Skeletal muscle tissue (tissue), 4 donors: ENCODE data around the gene FREM2. TPM values are rescaled to one million over a fixed set of nuclear protein-coding genes. Genes with fewer than 3 reads are reported as not detected.

Experiments
- H3K27ac ChIP-seq: one replicate; pipeline ENCODE4 v1.7.0; 2013; ENCODE audit warnings: mild to moderate bottlenecking, low read depth, low read length, inconsistent platforms
- H3K27me3 ChIP-seq, 3 donors: one replicate each; pipeline ENCODE4 v1.7.0; 2013; ENCODE audit warnings: low read length in 3 of 3; ENCODE audit not compliant: control insufficient read depth in 3 of 3, insufficient read depth in 3 of 3
- H3K36me3 ChIP-seq, 3 donors: one replicate each; pipeline ENCODE4 v1.7.0; 2013; ENCODE audit warnings: low read length in 3 of 3; ENCODE audit not compliant: control insufficient read depth in 3 of 3, insufficient read depth in 3 of 3
- H3K4me1 ChIP-seq, 3 donors: one replicate each; pipeline ENCODE4 v1.7.0; 2013; ENCODE audit warnings: low read length in 3 of 3, mild to moderate bottlenecking in 3 of 3; ENCODE audit not compliant: control insufficient read depth in 3 of 3, insufficient read depth in 3 of 3
- H3K4me3 ChIP-seq, 3 donors: one replicate each; pipeline ENCODE4 v1.7.0; 2013; ENCODE audit warnings: low read length in 3 of 3
- H3K9ac ChIP-seq, 3 donors: one replicate each; pipeline ENCODE4 v1.7.0; 2013; ENCODE audit warnings: low read length in 3 of 3, mild to moderate bottlenecking in 3 of 3, moderate library complexity in 2 of 3, low read depth in 1 of 3
- H3K9me3 ChIP-seq, 3 donors: one replicate each; pipeline ENCODE4 v1.7.0; 2013; ENCODE audit warnings: low read length in 3 of 3; ENCODE audit not compliant: control insufficient read depth in 3 of 3
- total RNA-seq: library from RNA; depleted of rRNA; stranded (reverse); fragments of >200 nt; gene quantifications from one replicate; pipeline ENCODE4 v1.2.3, GENCODE V29; 2014
- donor health status: Osteomylitis.

The FREM2 gene
- total RNA-seq, 1 donor from 2014 or later: 7.8 TPM

DNA sequence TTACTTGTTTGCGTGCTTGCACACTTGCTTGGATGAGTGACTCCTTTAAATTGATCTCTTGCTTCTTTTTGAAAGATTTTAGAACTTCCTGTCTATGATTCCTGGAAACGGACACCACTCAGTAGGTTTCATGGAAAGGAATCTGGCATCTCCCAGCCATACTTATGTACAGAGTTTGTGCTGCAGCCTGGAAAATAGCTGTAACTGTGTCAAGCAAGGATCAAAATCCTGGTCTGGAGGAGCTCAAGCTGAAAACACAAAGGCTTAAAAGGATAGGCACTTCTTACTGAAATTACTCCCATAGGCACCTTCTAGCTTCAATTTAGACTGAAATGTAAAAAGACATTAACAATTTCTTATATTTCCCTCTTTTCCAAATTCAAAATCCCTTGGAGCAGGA lies 1.4 kb upstream of the FREM2 start:
- no peak overlapping the region for H3K27ac ChIP-seq
- no peaks in the 10 kb centered on the region for H3K9me3 ChIP-seq
- peaks cover 0 to 10% (median 0%) of the 10 kb centered on the region in 3 donors for H3K27me3 ChIP-seq
- H3K36me3 ChIP-seq: peaks cover 0 to 6% (median 4%) of the 10 kb centered on the region in 3 donors
- H3K9ac ChIP-seq: peak overlapping the region in 1 of 3 donors; percentile 28
- H3K4me3 ChIP-seq: no peak overlapping the region
- H3K4me1 ChIP-seq: peaks cover 9 to 29% (median 14%) of the 10 kb centered on the region in 3 donors

DNA sequence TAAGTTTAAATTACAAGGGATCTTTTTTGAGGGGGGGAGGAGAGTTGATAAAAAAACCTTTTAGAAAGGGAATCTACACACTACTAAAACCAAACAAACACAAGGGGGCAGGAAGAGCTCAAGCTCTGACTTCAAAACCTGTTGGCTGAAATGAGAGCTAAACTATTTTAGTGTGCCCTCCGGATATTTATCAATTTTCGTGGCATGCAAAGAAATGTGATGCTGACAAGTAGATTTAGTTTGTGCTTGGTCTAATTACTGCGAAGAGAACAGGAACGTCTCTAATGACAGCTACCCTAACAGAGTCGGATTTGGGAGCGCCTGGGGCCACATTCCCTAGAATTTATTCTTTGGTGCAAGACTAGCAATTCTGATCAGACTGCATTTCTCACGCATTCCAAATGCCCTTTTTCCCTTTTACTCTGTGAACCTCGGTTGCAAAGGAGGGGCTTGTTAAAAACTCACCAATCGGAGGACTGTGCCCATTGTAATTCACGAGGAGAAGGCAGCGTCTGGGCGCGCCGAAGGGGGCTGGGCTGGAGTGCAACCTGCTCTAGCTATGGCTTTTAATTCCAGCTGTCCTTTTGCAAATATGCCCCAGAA lies 802 bp upstream of the FREM2 start:
- H3K27me3 ChIP-seq: peaks cover 0 to 10% (median 0%) of the 10 kb centered on the region in 3 donors
- peaks cover 0 to 6% (median 4%) of the 10 kb centered on the region in 3 donors for H3K36me3 ChIP-seq
- no peak overlapping the region for H3K27ac ChIP-seq
- H3K9ac ChIP-seq: peak overlapping the region; percentile 76 to 86 (median 80)
- no peaks in the 10 kb centered on the region for H3K9me3 ChIP-seq
- H3K4me1 ChIP-seq: peaks cover 9 to 29% (median 14%) of the 10 kb centered on the region in 3 donors
- peak overlapping the region; percentile 78 to 84 (median 82) for H3K4me3 ChIP-seq

- H3K36me3 ChIP-seq: peaks cover 0 to 6% (median 5%) of the 10 kb centered on the region in 3 donors
- H3K4me1 ChIP-seq: peaks cover 9 to 29% (median 16%) of the 10 kb centered on the region in 3 donors
- peaks cover 0 to 10% (median 0%) of the 10 kb centered on the region in 3 donors for H3K27me3 ChIP-seq
- peak overlapping the region; percentile 76 to 86 (median 80) for H3K9ac ChIP-seq
- H3K9me3 ChIP-seq: no peaks in the 10 kb centered on the region
- peak overlapping the region; percentile 61 for H3K27ac ChIP-seq
- peak overlapping the region; percentile 78 to 84 (median 82) for H3K4me3 ChIP-seq
Measured at GRCh38 chr13:38687246-38688229, 661 bp downstream of the FREM2 start.

DNA sequence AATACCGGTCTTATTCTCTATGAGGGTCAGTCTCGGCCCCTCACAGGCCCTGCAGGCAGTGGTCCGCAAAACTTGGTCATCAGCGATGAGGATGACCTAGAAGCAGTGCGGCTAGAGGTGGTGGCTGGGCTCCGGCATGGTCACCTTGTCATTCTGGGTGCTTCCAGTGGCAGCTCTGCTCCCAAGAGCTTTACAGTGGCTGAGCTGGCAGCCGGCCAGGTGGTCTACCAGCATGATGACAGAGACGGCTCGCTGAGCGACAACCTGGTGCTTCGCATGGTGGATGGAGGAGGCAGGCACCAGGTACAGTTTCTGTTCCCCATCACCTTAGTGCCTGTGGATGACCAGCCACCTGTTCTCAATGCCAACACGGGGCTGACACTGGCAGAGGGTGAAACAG lies 1.8 kb downstream of the FREM2 start:
- H3K27ac ChIP-seq: no peak overlapping the region
- H3K27me3 ChIP-seq: peaks cover 0 to 10% (median 0%) of the 10 kb centered on the region in 3 donors
- H3K36me3 ChIP-seq: peaks cover 0 to 6% (median 5%) of the 10 kb centered on the region in 3 donors

DNA sequence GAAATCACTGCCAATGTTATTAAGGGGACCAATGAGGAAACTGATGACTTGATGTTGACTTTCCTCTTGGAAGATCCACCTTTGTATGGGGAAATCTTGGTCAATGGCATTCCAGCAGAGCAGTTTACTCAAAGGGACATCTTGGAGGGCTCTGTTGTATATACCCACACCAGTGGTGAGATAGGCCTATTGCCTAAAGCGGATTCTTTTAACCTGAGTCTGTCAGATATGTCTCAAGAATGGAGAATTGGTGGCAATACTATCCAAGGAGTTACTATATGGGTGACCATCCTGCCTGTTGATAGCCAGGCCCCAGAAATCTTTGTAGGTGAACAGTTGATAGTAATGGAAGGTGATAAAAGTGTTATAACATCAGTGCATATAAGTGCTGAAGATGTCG lies 3.4 kb downstream of the FREM2 start:
- H3K36me3 ChIP-seq: peaks cover 0 to 6% (median 5%) of the 10 kb centered on the region in 3 donors
- H3K4me1 ChIP-seq: peaks cover 13 to 35% (median 27%) of the 10 kb centered on the region in 3 donors
- H3K9me3 ChIP-seq: no peaks in the 10 kb centered on the region
- no peak overlapping the region for H3K9ac ChIP-seq
- no peak overlapping the region for H3K4me3 ChIP-seq
- H3K27me3 ChIP-seq: peaks cover 0 to 10% (median 0%) of the 10 kb centered on the region in 3 donors
- H3K27ac ChIP-seq: no peak overlapping the region

More for the DNA sequence above, 1.8 kb downstream of the FREM2 start:
- no peak overlapping the region for H3K9ac ChIP-seq
- H3K4me3 ChIP-seq: peak overlapping the region in 2 of 3 donors; percentile 9 to 82
- peaks cover 13 to 35% (median 21%) of the 10 kb centered on the region in 3 donors for H3K4me1 ChIP-seq
- no peaks in the 10 kb centered on the region for H3K9me3 ChIP-seq

DNA sequence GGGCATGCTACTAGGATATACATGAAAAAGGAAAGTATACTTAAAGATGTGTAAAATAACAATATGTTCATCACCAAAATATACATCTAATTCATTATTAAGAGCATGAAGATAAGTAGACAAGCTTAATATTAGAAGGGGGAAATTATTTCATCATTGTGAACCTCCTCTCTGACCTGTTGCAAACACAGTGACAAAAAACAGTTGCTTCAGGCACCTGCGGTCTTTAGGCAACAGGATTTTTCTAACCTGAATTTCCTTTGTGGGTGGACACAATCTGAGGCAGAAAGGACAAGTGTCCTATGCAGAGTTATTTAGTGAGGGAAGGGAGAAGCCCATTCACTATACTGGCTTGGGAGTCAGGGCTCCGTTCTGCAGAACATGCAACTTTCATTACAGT lies 6.3 kb downstream of the FREM2 start:
- Histone ChIP-seq H3K9me3 (no peaks in the 10 kb centered on the region), H3K27ac (peak overlapping the region; percentile 41), H3K36me3 (peaks cover 0 to 6% (median 5%) of the 10 kb centered on the region in 3 donors), H3K4me1 (peaks cover 14 to 34% (median 24%) of the 10 kb centered on the region in 3 donors), H3K9ac (peak overlapping the region in 2 of 3 donors; percentile 12 to 54), H3K27me3 (peaks cover 0 to under 1% (median 0%) of the 10 kb centered on the region in 3 donors), H3K4me3 (peak overlapping the region in 2 of 3 donors; percentile 15 to 40)

DNA sequence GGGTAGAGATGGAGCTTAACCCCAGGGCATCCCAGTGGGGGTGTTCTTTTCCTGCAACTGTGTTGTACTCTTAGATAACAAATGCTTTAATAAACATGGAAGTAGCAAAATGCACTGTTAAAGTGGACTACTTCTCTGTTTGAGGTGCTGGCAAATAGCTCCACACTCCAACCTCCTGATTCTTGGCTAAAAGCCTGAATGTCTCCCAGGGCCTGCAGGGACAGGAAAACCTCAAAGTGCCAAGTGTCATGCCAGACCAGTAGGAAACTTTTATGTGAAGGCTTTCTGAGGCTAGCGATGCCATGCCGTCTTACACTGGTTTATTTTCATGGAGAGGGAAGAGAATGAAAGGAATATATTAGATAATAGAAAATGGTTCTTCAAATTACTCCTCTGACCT lies 6.8 kb downstream of the FREM2 start:
- Histone ChIP-seq H3K9ac (peak overlapping the region in 2 of 3 donors; percentile 12 to 54), H3K27me3 (no peaks in the 10 kb centered on the region), H3K27ac (peak overlapping the region; percentile 41), H3K4me3 (peak overlapping the region in 2 of 3 donors; percentile 15 to 40), H3K4me1 (peaks cover 12 to 33% (median 23%) of the 10 kb centered on the region in 3 donors), H3K36me3 (peaks cover 0 to 6% (median 5%) of the 10 kb centered on the region in 3 donors), H3K9me3 (no peaks in the 10 kb centered on the region)

DNA sequence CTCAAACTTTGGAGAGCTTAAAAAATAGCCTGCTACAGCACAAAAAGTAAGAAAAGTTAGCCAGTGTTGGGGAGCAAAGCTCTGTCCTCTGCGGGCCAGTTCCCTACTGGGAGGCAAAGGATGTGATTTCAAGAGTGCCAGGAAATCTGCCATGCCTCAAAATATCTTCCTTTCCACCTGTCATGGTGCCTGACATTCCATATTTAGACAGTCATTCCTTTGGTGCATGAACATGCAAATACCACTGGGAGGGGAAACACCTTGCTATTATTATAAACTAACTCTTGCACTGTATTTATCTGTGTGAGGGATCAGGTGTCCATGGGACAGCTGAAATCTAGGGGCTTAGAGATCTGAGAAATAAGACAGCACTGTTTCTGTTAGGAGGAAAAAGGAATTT lies 10.3 kb downstream of the FREM2 start:
- Histone ChIP-seq H3K4me3 (peak overlapping the region in 2 of 3 donors; percentile 14 to 38), H3K9ac (peak overlapping the region in 2 of 3 donors; percentile 42 to 52), H3K4me1 (peaks cover 14 to 23% (median 19%) of the 10 kb centered on the region in 3 donors), H3K9me3 (no peaks in the 10 kb centered on the region), H3K36me3 (no peaks in the 10 kb centered on the region), H3K27me3 (no peaks in the 10 kb centered on the region), H3K27ac (peak overlapping the region; percentile 80)

GRCh38 chr13:38697628-38698333 lies 10.9 kb downstream of the FREM2 start:
- Histone ChIP-seq H3K4me1 (peaks cover 14 to 28% (median 25%) of the 10 kb centered on the region in 3 donors), H3K9ac (peak overlapping the region in 2 of 3 donors; percentile 28 to 52), H3K9me3 (no peaks in the 10 kb centered on the region), H3K27me3 (no peaks in the 10 kb centered on the region), H3K4me3 (peak overlapping the region in 1 of 3 donors; percentile 38), H3K36me3 (no peaks in the 10 kb centered on the region), H3K27ac (peak overlapping the region; percentile 80)
